Kidney epithelial cell (primary cell): ENCODE measurements around the gene P4HA2. TPM values are rescaled to one million over a fixed set of nuclear protein-coding genes. Genes with fewer than 3 reads are reported as not detected.

Experiments
- DNase-seq: peaks from one replicate; pipeline ENCODE4 v3.0.0-alpha.2; 2010; ENCODE audit warnings: low read depth
- H3K27me3 ChIP-seq: 2 replicates; pipeline ENCODE4 v1.6.0; 2011; ENCODE audit warnings: low read length; ENCODE audit not compliant: control insufficient read depth, insufficient read depth
- H3K36me3 ChIP-seq: 2 replicates; pipeline ENCODE4 v1.5.1; 2011; ENCODE audit warnings: low read length; ENCODE audit not compliant: control insufficient read depth, insufficient read depth
- H3K4me3 ChIP-seq: 2 replicates; pipeline ENCODE4 v1.5.1; 2011; ENCODE audit warnings: low read depth, mild to moderate bottlenecking, control low read depth, low read length
- total RNA-seq: library from RNA; depleted of rRNA; stranded (reverse); fragments of >200 nt; gene quantifications from 2 replicates; pipeline ENCODE4 v1.2.3, GENCODE V29; 2015
- TF ChIP-seq, protein P1 (sequence below): IDR thresholded peaks from 2 replicates; pipeline ENCODE4 v1.5.1; 2011; ENCODE audit warnings: mild to moderate bottlenecking, moderate library complexity, low read length, control low read depth, inconsistent platforms; ENCODE audit not compliant: insufficient read depth, poor library complexity, severe bottlenecking

The P4HA2 gene
- total RNA-seq, 1 donor from 2014 or later: 77.5 TPM

DNA sequence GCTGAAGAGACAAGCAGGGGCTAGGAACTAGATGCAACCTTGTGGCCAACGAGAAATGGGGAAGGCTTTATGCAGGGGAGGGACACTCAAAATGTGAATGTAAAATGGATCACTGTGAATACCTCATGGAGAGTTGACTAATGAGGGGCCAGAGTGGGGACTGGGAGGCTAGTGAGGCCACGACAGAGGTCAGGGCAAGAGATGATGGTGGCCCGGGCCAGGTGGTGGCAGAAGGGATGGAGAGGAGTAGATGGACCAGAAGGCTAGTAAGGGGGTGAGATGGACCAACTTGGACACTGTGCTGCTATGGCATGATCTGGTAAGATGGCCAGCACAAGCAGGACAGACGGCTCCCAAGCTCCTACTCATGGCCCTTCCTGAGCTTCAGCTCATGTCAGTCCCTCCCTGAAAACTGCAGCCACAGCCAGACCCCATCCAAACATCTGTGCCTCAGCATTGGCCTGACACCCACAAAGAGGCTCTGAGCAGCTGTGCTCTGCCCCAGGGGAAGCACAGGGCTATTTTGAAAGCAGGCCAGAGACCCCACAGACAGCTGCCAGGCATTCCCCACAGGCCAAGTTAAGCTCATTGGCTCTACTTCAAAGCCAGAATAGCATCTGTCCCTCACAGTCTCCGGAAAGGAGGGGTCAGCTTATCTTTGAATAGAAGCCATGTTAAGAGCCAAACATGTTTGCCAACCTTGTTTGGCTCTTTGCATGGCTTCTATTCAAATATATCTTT, 22.1 kb downstream of the P4HA2 start:
- Histone ChIP-seq H3K4me3 (no peak overlapping the region), H3K27me3 (no peaks in the 10 kb centered on the region), H3K36me3 (no peaks in the 10 kb centered on the region)
- TF ChIP-seq, protein P1, sequence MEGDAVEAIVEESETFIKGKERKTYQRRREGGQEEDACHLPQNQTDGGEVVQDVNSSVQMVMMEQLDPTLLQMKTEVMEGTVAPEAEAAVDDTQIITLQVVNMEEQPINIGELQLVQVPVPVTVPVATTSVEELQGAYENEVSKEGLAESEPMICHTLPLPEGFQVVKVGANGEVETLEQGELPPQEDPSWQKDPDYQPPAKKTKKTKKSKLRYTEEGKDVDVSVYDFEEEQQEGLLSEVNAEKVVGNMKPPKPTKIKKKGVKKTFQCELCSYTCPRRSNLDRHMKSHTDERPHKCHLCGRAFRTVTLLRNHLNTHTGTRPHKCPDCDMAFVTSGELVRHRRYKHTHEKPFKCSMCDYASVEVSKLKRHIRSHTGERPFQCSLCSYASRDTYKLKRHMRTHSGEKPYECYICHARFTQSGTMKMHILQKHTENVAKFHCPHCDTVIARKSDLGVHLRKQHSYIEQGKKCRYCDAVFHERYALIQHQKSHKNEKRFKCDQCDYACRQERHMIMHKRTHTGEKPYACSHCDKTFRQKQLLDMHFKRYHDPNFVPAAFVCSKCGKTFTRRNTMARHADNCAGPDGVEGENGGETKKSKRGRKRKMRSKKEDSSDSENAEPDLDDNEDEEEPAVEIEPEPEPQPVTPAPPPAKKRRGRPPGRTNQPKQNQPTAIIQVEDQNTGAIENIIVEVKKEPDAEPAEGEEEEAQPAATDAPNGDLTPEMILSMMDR: no peak
- DNase-seq: no peak

- no peaks in the 10 kb centered on the region for H3K36me3 ChIP-seq
- TF ChIP-seq, protein P1: no peak
- no peaks in the 10 kb centered on the region for H3K27me3 ChIP-seq
- no peak for DNase-seq
- no peak overlapping the region for H3K4me3 ChIP-seq
Measured at GRCh38 chr5:132204371-132205135, 23.1 kb downstream of the P4HA2 start.

- H3K36me3 ChIP-seq: no peaks in the 10 kb centered on the region
- H3K4me3 ChIP-seq: no peak overlapping the region
- TF ChIP-seq, protein P1: no peak
- no peaks in the 10 kb centered on the region for H3K27me3 ChIP-seq
- no peak for DNase-seq
Measured at GRCh38 chr5:132203916-132204315, 23.7 kb downstream of the P4HA2 start.

- Histone ChIP-seq H3K27me3 (no peaks in the 10 kb centered on the region), H3K4me3 (no peak overlapping the region), H3K36me3 (no peaks in the 10 kb centered on the region)
- DNase-seq: no peak
- TF ChIP-seq, protein P1: no peak
Measured at GRCh38 chr5:132203464-132203818, 24.2 kb downstream of the P4HA2 start.

GRCh38 chr5:132202711-132203463, 24.8 kb downstream of the P4HA2 start:
- TF ChIP-seq, protein P1: no peak
- Histone ChIP-seq H3K36me3 (no peaks in the 10 kb centered on the region), H3K27me3 (no peaks in the 10 kb centered on the region), H3K4me3 (no peak overlapping the region)
- DNase-seq: no peak
